ENCODE results near the gene LAIR2. TPM values are rescaled to one million over a fixed set of nuclear protein-coding genes. Genes with fewer than 3 reads are reported as not detected.

LAIR2 gene
- total RNA-seq, 1 donor from 2014 or later = not detected

DNA sequence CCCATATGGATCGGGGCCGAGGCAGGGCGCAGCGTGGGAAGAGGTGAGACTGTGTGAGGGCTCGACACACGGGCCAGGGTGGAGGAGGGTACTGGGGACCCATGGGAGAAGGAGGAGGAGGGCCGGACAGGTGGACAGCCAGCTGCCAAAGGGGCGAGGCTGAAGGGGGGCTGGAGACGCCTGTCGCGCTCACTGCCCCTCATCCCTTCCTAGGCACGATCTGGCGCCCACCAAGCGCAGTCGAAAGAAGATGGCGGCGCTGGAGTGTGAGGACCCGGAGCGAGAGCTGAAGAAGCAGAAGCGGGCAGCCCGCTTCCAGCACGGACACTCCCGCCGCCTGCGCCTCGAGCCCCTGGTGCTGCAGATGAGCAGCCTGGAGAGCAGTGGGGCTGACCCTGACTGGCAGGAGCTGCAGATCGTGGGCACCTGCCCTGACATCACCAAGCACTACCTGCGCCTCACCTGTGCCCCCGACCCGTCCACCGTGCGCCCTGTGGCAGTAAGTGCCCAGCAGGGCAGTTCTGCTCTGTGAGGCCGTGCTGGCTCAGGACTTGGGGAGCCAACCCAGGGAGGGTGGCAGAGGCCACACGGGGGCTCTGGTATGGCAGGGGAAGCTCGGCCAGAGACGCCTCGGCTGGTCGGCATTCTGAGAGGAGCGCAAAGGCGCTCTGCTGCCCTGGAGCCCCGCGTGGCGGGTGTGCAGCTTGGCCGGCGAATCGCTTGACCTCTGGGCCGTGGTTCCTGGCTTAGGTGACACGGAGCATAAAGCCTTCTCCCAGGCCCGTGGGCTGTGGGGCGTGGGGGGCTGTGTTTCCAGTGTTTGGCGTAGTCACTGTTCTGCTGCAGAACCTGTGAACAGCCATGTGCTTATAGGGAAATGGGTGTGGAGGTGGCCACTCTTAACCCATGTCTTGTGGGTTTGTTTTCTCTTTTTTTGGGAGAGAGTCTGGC lies 45.9 kb upstream of the LAIR2 start:
- DNase-seq (ENCODE audit: extremely low spot score, unreplicated experiment) = no peak
- Mint-ChIP-seq H3K4me1 (ENCODE audit: unreplicated experiment) (peaks cover 14% of the 10 kb centered on the region), H3K27ac (ENCODE audit: unreplicated experiment) (no peak overlapping the region), H3K36me3 (ENCODE audit: unreplicated experiment) (peaks cover 49% of the 10 kb centered on the region), H3K9me3 (ENCODE audit: unreplicated experiment) (no peaks in the 10 kb centered on the region), H3K4me3 (ENCODE audit: unreplicated experiment) (no peak overlapping the region), H3K27me3 (ENCODE audit: unreplicated experiment) (no peaks in the 10 kb centered on the region)
- TF ChIP-seq CTCF (IDR thresholded peaks at IDR 0.05) = no peak

DNA sequence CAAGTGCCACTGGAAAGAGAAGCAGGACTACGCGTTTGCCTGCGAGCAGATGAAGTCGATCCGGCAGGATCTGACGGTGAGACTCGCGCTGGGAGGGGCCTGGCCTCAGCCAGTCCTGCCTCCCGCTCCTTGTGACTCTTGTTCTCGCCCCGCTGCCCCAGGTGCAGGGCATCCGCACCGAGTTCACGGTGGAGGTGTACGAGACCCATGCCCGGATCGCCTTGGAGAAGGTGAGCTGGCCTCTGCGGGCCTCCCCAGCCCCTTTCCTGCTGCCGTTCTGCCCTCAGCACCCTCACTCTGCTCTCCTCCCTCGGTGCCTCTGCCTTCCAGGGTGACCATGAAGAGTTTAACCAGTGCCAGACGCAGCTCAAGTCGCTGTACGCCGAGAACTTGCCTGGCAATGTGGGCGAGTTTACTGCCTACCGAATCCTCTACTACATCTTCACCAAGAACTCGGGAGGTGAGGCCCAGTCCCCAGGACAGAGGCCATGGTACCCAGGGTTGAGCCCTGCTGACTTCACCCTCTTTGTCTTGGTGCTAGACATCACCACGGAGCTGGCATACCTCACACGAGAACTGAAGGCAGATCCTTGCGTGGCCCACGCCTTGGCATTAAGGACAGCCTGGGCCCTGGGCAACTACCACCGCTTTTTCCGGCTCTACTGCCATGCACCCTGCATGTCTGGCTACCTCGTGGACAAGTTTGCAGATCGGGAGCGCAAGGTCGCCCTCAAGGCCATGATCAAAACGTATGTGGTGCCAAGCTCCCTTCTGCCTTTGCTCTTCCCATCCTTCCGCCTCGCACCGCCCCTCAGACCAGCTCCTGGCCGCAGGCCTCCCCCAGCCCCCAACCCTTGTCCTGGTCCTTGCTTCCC lies 44.6 kb upstream of the LAIR2 start:
- peaks cover 18% of the 10 kb centered on the region for H3K4me1 Mint-ChIP-seq (ENCODE audit: unreplicated experiment)
- peaks cover 40% of the 10 kb centered on the region for H3K36me3 Mint-ChIP-seq (ENCODE audit: unreplicated experiment)
- no peak overlapping the region for H3K4me3 Mint-ChIP-seq (ENCODE audit: unreplicated experiment)
- DNase-seq (ENCODE audit: extremely low spot score, unreplicated experiment) = no peak
- no peaks in the 10 kb centered on the region for H3K9me3 Mint-ChIP-seq (ENCODE audit: unreplicated experiment)
- H3K27ac Mint-ChIP-seq (ENCODE audit: unreplicated experiment) = no peak overlapping the region
- H3K27me3 Mint-ChIP-seq (ENCODE audit: unreplicated experiment) = no peaks in the 10 kb centered on the region
- no peak for TF ChIP-seq CTCF (IDR thresholded peaks at IDR 0.05)

- TF ChIP-seq CTCF (IDR thresholded peaks at IDR 0.05) = no peak
- no peaks in the 10 kb centered on the region for H3K9me3 Mint-ChIP-seq (ENCODE audit: unreplicated experiment)
- peaks cover 33% of the 10 kb centered on the region for H3K36me3 Mint-ChIP-seq (ENCODE audit: unreplicated experiment)
- H3K27me3 Mint-ChIP-seq (ENCODE audit: unreplicated experiment) = no peaks in the 10 kb centered on the region
- H3K27ac Mint-ChIP-seq (ENCODE audit: unreplicated experiment) = peak overlapping the region; percentile 60
- peaks cover 20% of the 10 kb centered on the region for H3K4me1 Mint-ChIP-seq (ENCODE audit: unreplicated experiment)
- H3K4me3 Mint-ChIP-seq (ENCODE audit: unreplicated experiment) = no peak overlapping the region
- DNase-seq (ENCODE audit: extremely low spot score, unreplicated experiment) = no peak
These were observed 43.9 kb upstream of the LAIR2 start for GRCh38 chr19:54458648-54459281.

GRCh38 chr19:54459282-54460229 lies 43.1 kb upstream of the LAIR2 start:
- H3K4me1 Mint-ChIP-seq (ENCODE audit: unreplicated experiment) = peaks cover 27% of the 10 kb centered on the region
- no peak for TF ChIP-seq CTCF (IDR thresholded peaks at IDR 0.05)
- H3K9me3 Mint-ChIP-seq (ENCODE audit: unreplicated experiment) = no peaks in the 10 kb centered on the region
- no peak overlapping the region for H3K4me3 Mint-ChIP-seq (ENCODE audit: unreplicated experiment)
- peaks cover 33% of the 10 kb centered on the region for H3K36me3 Mint-ChIP-seq (ENCODE audit: unreplicated experiment)
- no peaks in the 10 kb centered on the region for H3K27me3 Mint-ChIP-seq (ENCODE audit: unreplicated experiment)
- peak overlapping the region; percentile 60 for H3K27ac Mint-ChIP-seq (ENCODE audit: unreplicated experiment)
- DNase-seq (ENCODE audit: extremely low spot score, unreplicated experiment) = no peak
